Endodermal cell (in vitro differentiated cells): ENCODE data around the gene ARL4C. TPM values are rescaled to one million over a fixed set of nuclear protein-coding genes. Genes with fewer than 3 reads are reported as not detected.

ENCODE experiments used
- DNase-seq: peaks from one replicate; pipeline ENCODE4 v3.0.0-alpha.2; 2017
- H3K27ac ChIP-seq: 2 replicates; pipeline ENCODE4 v1.5.1; 2013; ENCODE audit warnings: mild to moderate bottlenecking, low read depth, low read length, moderate library complexity
- H3K27me3 ChIP-seq: 2 replicates; pipeline ENCODE4 v1.6.1; 2013; ENCODE audit warnings: mild to moderate bottlenecking, low read length, moderate library complexity; ENCODE audit not compliant: insufficient read depth, control insufficient read depth, poor library complexity, severe bottlenecking
- H3K36me3 ChIP-seq: 2 replicates; pipeline ENCODE4 v1.7.0; 2013; ENCODE audit warnings: mild to moderate bottlenecking, low read length, moderate library complexity; ENCODE audit not compliant: control insufficient read depth, insufficient read depth
- H3K4me1 ChIP-seq: one replicate; pipeline ENCODE4 v1.7.0; 2013; ENCODE audit warnings: low read length; ENCODE audit not compliant: control insufficient read depth, insufficient read depth
- H3K4me3 ChIP-seq: 2 replicates; pipeline ENCODE4 v1.5.1; 2013; ENCODE audit warnings: mild to moderate bottlenecking, low read length, moderate library complexity
- H3K9ac ChIP-seq: 2 replicates; pipeline ENCODE4 v1.6.1; 2013; ENCODE audit warnings: mild to moderate bottlenecking, low read length, moderate library complexity; ENCODE audit not compliant: poor library complexity, severe bottlenecking; ENCODE audit errors: extremely low read depth
- H3K9me3 ChIP-seq: 2 replicates; pipeline ENCODE4 v1.6.1; 2013; ENCODE audit warnings: mild to moderate bottlenecking, low read length, moderate library complexity; ENCODE audit not compliant: control insufficient read depth
- H3K27ac Mint-ChIP-seq: 2 replicates; pipeline ENCODE4 v1.8.0; 2020; ENCODE audit warnings: mixed read lengths
- H3K27me3 Mint-ChIP-seq: 2 replicates; pipeline ENCODE4 v1.8.0; 2021; ENCODE audit warnings: mild to moderate bottlenecking, mixed read lengths; ENCODE audit not compliant: insufficient read depth
- H3K36me3 Mint-ChIP-seq: 2 replicates; pipeline ENCODE4 v1.8.0; 2020; ENCODE audit warnings: low read depth, mixed read lengths
- H3K4me1 Mint-ChIP-seq: 2 replicates; pipeline ENCODE4 v1.8.0; 2020; ENCODE audit warnings: mixed read lengths
- H3K4me3 Mint-ChIP-seq: 2 replicates; pipeline ENCODE4 v1.8.0; 2020; ENCODE audit warnings: mild to moderate bottlenecking, moderate library complexity, mixed read lengths
- H3K9me3 Mint-ChIP-seq: 2 replicates; pipeline ENCODE4 v1.8.0; 2020; ENCODE audit warnings: mild to moderate bottlenecking, mixed read lengths
- CTCF ChIP-seq: fragments of 200-600 bp; sonication (generic); conservative IDR thresholded peaks from 2 replicates; pipeline ENCODE4 v1.5.0; 2021; ENCODE audit warnings: antibody characterized with exemption, mild to moderate bottlenecking
- WGBS, 2 experiments: methylation state at CpG; one replicate each; pipeline versions ENCODE4 v1.1.5 to v1.1.7; 2013; ENCODE audit warnings: missing lambda C conversion rate in 2 of 2, mixed read lengths in 1 of 2; ENCODE audit not compliant: insufficient coverage in 1 of 2, insufficient read length in 1 of 2; 5-methylcytosine and 5-hydroxymethylcytosine counted together
- total RNA-seq, 2 donors: library from RNA; stranded (reverse); fragmentation: NEBNext Ultra II Directional in 1 of 2; extraction: Animal tissue kit (Norgen Biotek cat#: 25700) in 1 of 2; gene quantifications; 2 replicates in 1 of 2; 3 replicates in 1 of 2; pipeline ENCODE4 v1.2.1, GENCODE V29; 2021

ARL4C gene
- total RNA-seq, 2 donors from 2014 or later: 9.3 to 21.7 TPM

GRCh38 chr2:234450431-234451124 lies 46.3 kb downstream of the ARL4C start:
- no peak overlapping the region for H3K9ac ChIP-seq
- Mint-ChIP-seq H3K9me3 (peaks cover 2% of the 10 kb centered on the region), H3K36me3 (no peaks in the 10 kb centered on the region), H3K4me1 (peaks cover 46% of the 10 kb centered on the region), H3K4me3 (no peak overlapping the region), H3K27ac (peak overlapping the region; percentile 89), H3K27me3 (peaks cover 7% of the 10 kb centered on the region)
- WGBS, 2 experiments: 92 to 98% methylated on average over 5 to 6 of the region's 6 CpGs
- no peak for DNase-seq
- no peak for TF ChIP-seq CTCF
- no peaks in the 10 kb centered on the region for H3K36me3 ChIP-seq
- H3K9me3 ChIP-seq: peaks cover 4% of the 10 kb centered on the region
- H3K27ac ChIP-seq: peak overlapping the region; percentile 95
- no peaks in the 10 kb centered on the region for H3K27me3 ChIP-seq
- no peak overlapping the region for H3K4me3 ChIP-seq
- H3K4me1 ChIP-seq: peaks cover 7% of the 10 kb centered on the region

DNA sequence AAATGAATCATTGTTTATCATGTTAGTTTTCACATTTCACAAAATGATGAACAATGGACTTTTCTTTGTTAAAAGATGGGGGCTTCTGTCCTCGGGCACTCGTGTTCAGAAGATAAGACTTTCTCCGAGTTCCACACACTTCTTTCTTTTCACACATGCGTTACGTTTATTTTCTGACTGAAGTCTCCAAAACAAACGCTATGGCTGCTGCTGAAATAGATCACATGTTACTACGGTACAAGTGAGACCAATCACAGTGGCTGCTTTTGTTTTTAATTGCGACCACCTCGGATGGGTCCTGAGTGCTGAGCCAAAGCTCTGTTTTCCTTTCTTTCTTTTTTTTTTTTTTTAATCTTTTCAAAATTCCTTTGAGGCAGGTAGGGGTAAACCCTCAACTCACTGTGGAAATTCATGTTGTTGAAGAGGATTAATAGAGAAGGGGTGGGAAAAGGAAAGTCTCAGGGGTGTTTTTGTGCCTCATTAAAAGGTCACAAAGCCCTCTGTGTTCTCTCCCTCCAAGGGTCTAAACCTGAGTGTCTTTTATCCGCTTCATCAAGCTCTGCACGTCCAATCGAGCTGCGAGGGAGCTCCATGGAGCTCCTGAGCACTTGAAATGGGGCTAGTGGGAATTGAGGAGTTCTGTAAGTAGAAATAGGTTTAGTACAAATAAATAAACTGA lies 48.2 kb downstream of the ARL4C start:
- H3K27ac ChIP-seq: peak overlapping the region; percentile 95
- no peak overlapping the region for H3K4me3 ChIP-seq
- DNase-seq: no peak
- H3K4me1 ChIP-seq: peaks cover 7% of the 10 kb centered on the region
- Mint-ChIP-seq H3K4me3 (no peak overlapping the region), H3K27me3 (peaks cover 11% of the 10 kb centered on the region), H3K36me3 (no peaks in the 10 kb centered on the region), H3K4me1 (peaks cover 46% of the 10 kb centered on the region), H3K27ac (peak overlapping the region; percentile 94), H3K9me3 (peaks cover 2% of the 10 kb centered on the region)
- TF ChIP-seq CTCF: no peak
- 50 to 64% methylated on average over 7 to 13 of the region's 13 CpGs for WGBS, 2 experiments
- H3K9me3 ChIP-seq: peaks cover 4% of the 10 kb centered on the region
- H3K9ac ChIP-seq: peak overlapping the region; percentile 50
- H3K27me3 ChIP-seq: no peaks in the 10 kb centered on the region
- no peaks in the 10 kb centered on the region for H3K36me3 ChIP-seq

- H3K9me3 Mint-ChIP-seq: no peaks in the 10 kb centered on the region
Observed at GRCh38 chr2:234447963-234448362, 48.9 kb downstream of the ARL4C start.

More at GRCh38 chr2:234447963-234448362, 48.9 kb downstream of the ARL4C start:
- Histone ChIP-seq H3K4me1 (peaks cover 7% of the 10 kb centered on the region), H3K9ac (no peak overlapping the region), H3K27ac (peak overlapping the region; percentile 95), H3K9me3 (peaks cover 1% of the 10 kb centered on the region), H3K27me3 (no peaks in the 10 kb centered on the region), H3K36me3 (no peaks in the 10 kb centered on the region), H3K4me3 (no peak overlapping the region)
- Mint-ChIP-seq H3K4me1 (peaks cover 46% of the 10 kb centered on the region), H3K27ac (peak overlapping the region; percentile 94), H3K36me3 (no peaks in the 10 kb centered on the region), H3K4me3 (no peak overlapping the region), H3K27me3 (peaks cover 11% of the 10 kb centered on the region)
- 78 to 82% methylated on average over 3 to 5 of the region's 5 CpGs for WGBS, 2 experiments
- no peak for TF ChIP-seq CTCF
- no peak for DNase-seq
